ENCODE measurements around the gene CACNB4. TPM values are rescaled to one million over a fixed set of nuclear protein-coding genes. Genes with fewer than 3 reads are reported as not detected.
A peak's percentile ranks its signal among the peaks of the same experiment; 100 is the strongest.

The CACNB4 gene
- total and polyA plus RNA-seq, 10 of the 15 experiments (the other 5 are each of a cell fraction or from before 2014, with no cell fraction given) = 2.0 to 21.6 (median 9.3) TPM

DNA sequence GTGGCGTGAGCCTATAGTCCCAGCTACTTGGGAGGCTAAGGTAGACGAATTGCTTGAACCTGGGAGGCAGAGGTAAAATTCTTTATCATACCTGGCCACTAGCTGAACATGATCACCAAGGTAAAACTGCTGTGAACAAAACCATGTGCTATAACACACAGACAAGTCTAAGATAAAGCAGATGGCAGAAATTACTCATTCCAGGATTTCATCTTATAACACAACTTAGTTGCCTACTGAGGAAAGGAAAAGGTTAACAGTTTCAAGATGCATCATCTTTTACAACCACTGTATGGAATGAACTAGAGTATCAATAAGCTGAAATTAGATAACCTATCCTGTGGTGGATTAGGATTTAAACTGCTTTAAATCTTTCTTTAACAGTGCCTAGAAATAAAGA, 278.9 kb downstream of the CACNB4 start:
- Histone ChIP-seq H3K79me2 (ENCODE audit: control insufficient read depth, insufficient read depth, low read length) (peaks cover 73% of the 10 kb centered on the region), H3K4me1 (ENCODE audit: control insufficient read depth, insufficient read depth, low read length) (peaks cover 8% of the 10 kb centered on the region), H2AFZ (ENCODE audit: control insufficient read depth, low read depth, low read length) (no peak overlapping the region), H3K27me3 (replicated peaks in 1 of 2; ENCODE audit: control insufficient read depth in 2 of 2, insufficient read depth in 2 of 2, low read length in 1 of 2) (no peaks in the 10 kb centered on the region), H3K4me2 (ENCODE audit: control insufficient read depth, insufficient read depth) (no peak overlapping the region), H3K27ac (ENCODE audit: control insufficient read depth, insufficient read depth) (no peak overlapping the region), H3K9me3 (replicated peaks; ENCODE audit: control insufficient read depth, insufficient read depth, low read length) (no peaks in the 10 kb centered on the region; the same call in 2 of the 3 replicates), H4K20me1 (ENCODE audit: control insufficient read depth, insufficient read depth) (no peaks in the 10 kb centered on the region; the same call in 1 of the 2 replicates), H3K4me3 (no peak overlapping the region), H3K9ac (ENCODE audit: control insufficient read depth, insufficient read depth, low read length) (no peak overlapping the region), H3K36me3 (ENCODE audit: control insufficient read depth in 2 of 2, insufficient read depth in 2 of 2, low read length in 1 of 2) (peaks cover 0 to 15% of the 10 kb centered on the region in 2 experiments; a peak in 2 of 4 replicates)
- RAD21 ChIA-PET (ENCODE audit: unreplicated experiment) = interaction anchor here (1.5 kb wide), 1 partner anchor 21 kb away, joined by 4 read pairs; no protein-coding TSS in a partner anchor
- POLR2A ChIA-PET = no interaction called here
- 50% methylated on average over 2 of the region's 2 CpGs for WGBS (ENCODE audit: insufficient coverage, insufficient replicate concordance, low lambda C conversion rate, missing lambda C conversion rate)
- in situ Hi-C loops (cut with MboI) (no loop called here), intact Hi-C loops (cut with micrococcal nuclease; ENCODE audit: unreplicated experiment) (loop anchor here (10.0 kb wide), 1 partner anchor 345 kb away; no protein-coding TSS in a partner anchor)
- FAIRE-seq (peak; percentile 27), DNase-seq (ENCODE audit: low read depth, low spot score) (no peak), ATAC-seq (peak; percentile 52)
- CTCF ChIA-PET = interaction anchor here (1.2 to 2.3 kb wide), 5 partner anchors 9 to 206 kb away, joined by 4 to 12 read pairs (median 4); no protein-coding TSS in a partner anchor
- SMC1A ChIA-PET (ENCODE audit: uncharacterized antibody, unreplicated experiment) = interaction anchor here (0.8 to 1.7 kb wide), 4 partner anchors 12 to 58 kb away, joined by 3 to 4 read pairs (median 4); no protein-coding TSS in a partner anchor
- no TSS peak for BruUV-seq (replicated peaks)
- TF ChIP-seq ZNF24 (IDR thresholded peaks at IDR 0.05) = no peak
- no peak for TF ChIP-seq CEBPB (IDR thresholded peaks at IDR 0.05; ENCODE audit: borderline replicate concordance in 1 of 2, low read depth in 2 of 2, low read length in 2 of 2)
- no peak for TF ChIP-seq NBN (IDR thresholded peaks at IDR 0.05)
- TF ChIP-seq JUNB (IDR thresholded peaks at IDR 0.05) = peak; percentile 75
- TF ChIP-seq, protein P1, sequence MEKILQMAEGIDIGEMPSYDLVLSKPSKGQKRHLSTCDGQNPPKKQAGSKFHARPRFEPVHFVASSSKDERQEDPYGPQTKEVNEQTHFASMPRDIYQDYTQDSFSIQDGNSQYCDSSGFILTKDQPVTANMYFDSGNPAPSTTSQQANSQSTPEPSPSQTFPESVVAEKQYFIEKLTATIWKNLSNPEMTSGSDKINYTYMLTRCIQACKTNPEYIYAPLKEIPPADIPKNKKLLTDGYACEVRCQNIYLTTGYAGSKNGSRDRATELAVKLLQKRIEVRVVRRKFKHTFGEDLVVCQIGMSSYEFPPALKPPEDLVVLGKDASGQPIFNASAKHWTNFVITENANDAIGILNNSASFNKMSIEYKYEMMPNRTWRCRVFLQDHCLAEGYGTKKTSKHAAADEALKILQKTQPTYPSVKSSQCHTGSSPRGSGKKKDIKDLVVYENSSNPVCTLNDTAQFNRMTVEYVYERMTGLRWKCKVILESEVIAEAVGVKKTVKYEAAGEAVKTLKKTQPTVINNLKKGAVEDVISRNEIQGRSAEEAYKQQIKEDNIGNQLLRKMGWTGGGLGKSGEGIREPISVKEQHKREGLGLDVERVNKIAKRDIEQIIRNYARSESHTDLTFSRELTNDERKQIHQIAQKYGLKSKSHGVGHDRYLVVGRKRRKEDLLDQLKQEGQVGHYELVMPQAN (conservative IDR thresholded peaks at IDR 0.05) = no peak
- TF ChIP-seq DPF2 (IDR thresholded peaks at IDR 0.05) = no peak
- TF ChIP-seq POLR2A (IDR thresholded peaks at IDR 0.05; ENCODE audit: low read depth, low read length) = no peak
- TF ChIP-seq LARP7 (IDR thresholded peaks at IDR 0.05) = no peak
- TF ChIP-seq KDM1A (IDR thresholded peaks at IDR 0.05; ENCODE audit: borderline replicate concordance) = no peak
- TF ChIP-seq WRNIP1 (IDR thresholded peaks at IDR 0.05; ENCODE audit: borderline replicate concordance, low read depth, low read length) = no peak
- TF ChIP-seq CHD1 (IDR thresholded peaks at IDR 0.05; ENCODE audit: low read depth, low read length) = no peak
- TF ChIP-seq, protein P2, sequence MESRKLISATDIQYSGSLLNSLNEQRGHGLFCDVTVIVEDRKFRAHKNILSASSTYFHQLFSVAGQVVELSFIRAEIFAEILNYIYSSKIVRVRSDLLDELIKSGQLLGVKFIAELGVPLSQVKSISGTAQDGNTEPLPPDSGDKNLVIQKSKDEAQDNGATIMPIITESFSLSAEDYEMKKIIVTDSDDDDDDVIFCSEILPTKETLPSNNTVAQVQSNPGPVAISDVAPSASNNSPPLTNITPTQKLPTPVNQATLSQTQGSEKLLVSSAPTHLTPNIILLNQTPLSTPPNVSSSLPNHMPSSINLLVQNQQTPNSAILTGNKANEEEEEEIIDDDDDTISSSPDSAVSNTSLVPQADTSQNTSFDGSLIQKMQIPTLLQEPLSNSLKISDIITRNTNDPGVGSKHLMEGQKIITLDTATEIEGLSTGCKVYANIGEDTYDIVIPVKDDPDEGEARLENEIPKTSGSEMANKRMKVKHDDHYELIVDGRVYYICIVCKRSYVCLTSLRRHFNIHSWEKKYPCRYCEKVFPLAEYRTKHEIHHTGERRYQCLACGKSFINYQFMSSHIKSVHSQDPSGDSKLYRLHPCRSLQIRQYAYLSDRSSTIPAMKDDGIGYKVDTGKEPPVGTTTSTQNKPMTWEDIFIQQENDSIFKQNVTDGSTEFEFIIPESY (IDR thresholded peaks at IDR 0.05) = no peak
- TF ChIP-seq, protein P3, sequence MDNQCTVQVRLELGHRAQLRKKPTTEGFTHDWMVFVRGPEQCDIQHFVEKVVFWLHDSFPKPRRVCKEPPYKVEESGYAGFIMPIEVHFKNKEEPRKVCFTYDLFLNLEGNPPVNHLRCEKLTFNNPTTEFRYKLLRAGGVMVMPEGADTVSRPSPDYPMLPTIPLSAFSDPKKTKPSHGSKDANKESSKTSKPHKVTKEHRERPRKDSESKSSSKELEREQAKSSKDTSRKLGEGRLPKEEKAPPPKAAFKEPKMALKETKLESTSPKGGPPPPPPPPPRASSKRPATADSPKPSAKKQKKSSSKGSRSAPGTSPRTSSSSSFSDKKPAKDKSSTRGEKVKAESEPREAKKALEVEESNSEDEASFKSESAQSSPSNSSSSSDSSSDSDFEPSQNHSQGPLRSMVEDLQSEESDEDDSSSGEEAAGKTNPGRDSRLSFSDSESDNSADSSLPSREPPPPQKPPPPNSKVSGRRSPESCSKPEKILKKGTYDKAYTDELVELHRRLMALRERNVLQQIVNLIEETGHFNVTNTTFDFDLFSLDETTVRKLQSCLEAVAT (IDR thresholded peaks at IDR 0.05) = no peak
- no peak for TF ChIP-seq MEF2A (IDR thresholded peaks at IDR 0.05; ENCODE audit: insufficient read depth, low read depth, low read length)
- no peak for TF ChIP-seq ZBED1 (IDR thresholded peaks at IDR 0.05; ENCODE audit: borderline replicate concordance)
- peak in 1 of 2 experiments; percentile 25; a peak in 1 of 4 replicates for TF ChIP-seq ETV6 (conservative IDR thresholded peaks at IDR 0.05 in 1 of 2, IDR thresholded peaks at IDR 0.05 in 1 of 2; ENCODE audit: borderline replicate concordance in 1 of 2, low read depth in 1 of 2)
- 0 out of 2 replicates have a peak, but pooled peaks have one; percentile 12 for TF ChIP-seq NFIC (IDR thresholded peaks at IDR 0.05; ENCODE audit: low read depth, low read length)
- TF ChIP-seq ZZZ3 (IDR thresholded peaks at IDR 0.05; ENCODE audit: control insufficient read depth, insufficient read length, low read depth) = no peak
- TF ChIP-seq, protein P4, sequence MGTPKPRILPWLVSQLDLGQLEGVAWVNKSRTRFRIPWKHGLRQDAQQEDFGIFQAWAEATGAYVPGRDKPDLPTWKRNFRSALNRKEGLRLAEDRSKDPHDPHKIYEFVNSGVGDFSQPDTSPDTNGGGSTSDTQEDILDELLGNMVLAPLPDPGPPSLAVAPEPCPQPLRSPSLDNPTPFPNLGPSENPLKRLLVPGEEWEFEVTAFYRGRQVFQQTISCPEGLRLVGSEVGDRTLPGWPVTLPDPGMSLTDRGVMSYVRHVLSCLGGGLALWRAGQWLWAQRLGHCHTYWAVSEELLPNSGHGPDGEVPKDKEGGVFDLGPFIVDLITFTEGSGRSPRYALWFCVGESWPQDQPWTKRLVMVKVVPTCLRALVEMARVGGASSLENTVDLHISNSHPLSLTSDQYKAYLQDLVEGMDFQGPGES (IDR thresholded peaks at IDR 0.05) = no peak
- TF ChIP-seq BMI1 (IDR thresholded peaks at IDR 0.05; ENCODE audit: borderline replicate concordance) = no peak
